Calu3 (cell line): Measurements from ENCODE around the gene GLS. TPM values are rescaled to one million over a fixed set of nuclear protein-coding genes. Genes with fewer than 3 reads are reported as not detected.
A peak's percentile ranks its signal among the peaks of the same experiment; 100 is the strongest.

Source experiments
- BruUV-seq: library from RNA; stranded (reverse); fragments of 400-500 nt; replicated peaks from 2 replicates; lab custom pipeline; 2021; lab: Mats Ljungman, UMichigan
- CTCF ChIA-PET: fragments of 300-600 bp; sonication (Branson Sonifier 250); formaldehyde crosslinking; loops from one replicate; lab custom pipeline; 2022; ENCODE audit warnings: antibody characterized with exemption; lab: Charles Lee
- DNase-seq: peaks from one replicate; pipeline ENCODE4 v3.0.0; 2022
- H3K27ac Mint-ChIP-seq: one replicate; pipeline ENCODE4 v1.8.0; 2022; ENCODE audit warnings: mixed read lengths; ENCODE audit not compliant: unreplicated experiment
- H3K27me3 Mint-ChIP-seq: one replicate; pipeline ENCODE4 v1.8.0; 2022; ENCODE audit warnings: mixed read lengths; ENCODE audit not compliant: unreplicated experiment
- H3K36me3 Mint-ChIP-seq: one replicate; pipeline ENCODE4 v1.8.0; 2022; ENCODE audit warnings: mild to moderate bottlenecking, moderate library complexity, mixed read lengths; ENCODE audit not compliant: insufficient read depth, unreplicated experiment
- H3K4me1 Mint-ChIP-seq: one replicate; pipeline ENCODE4 v1.8.0; 2022; ENCODE audit warnings: mild to moderate bottlenecking, low read depth, mixed read lengths; ENCODE audit not compliant: unreplicated experiment
- H3K4me3 Mint-ChIP-seq: one replicate; pipeline ENCODE4 v1.8.0; 2022; ENCODE audit warnings: mild to moderate bottlenecking, low read depth, moderate library complexity, mixed read lengths; ENCODE audit not compliant: unreplicated experiment
- H3K9me3 Mint-ChIP-seq: one replicate; pipeline ENCODE4 v1.8.0; 2022; ENCODE audit warnings: low read depth, mixed read lengths; ENCODE audit not compliant: unreplicated experiment
- CTCF ChIP-seq: fragments of 200-600 bp; IDR thresholded peaks from one replicate; pipeline ENCODE4 v1.8.0; 2022; ENCODE audit warnings: antibody characterized with exemption; ENCODE audit not compliant: unreplicated experiment
- intact Hi-C: fragments of 100-400 bp; cut with micrococcal nuclease; formaldehyde crosslinking; loops from one replicate; pipeline ENCODE4 v1.10.0; 2022; ENCODE audit not compliant: unreplicated experiment
- total RNA-seq: library from RNA; stranded (reverse); gene quantifications from 2 replicates; pipeline ENCODE4 v1.2.3, GENCODE V29; 2022

The GLS gene
- total RNA-seq, 1 experiment from 2014 or later: 115 TPM

- H3K4me3 Mint-ChIP-seq: no peak overlapping the region
These were observed 29.1 kb downstream of the GLS start for GRCh38 chr2:190909680-190910079.

GRCh38 chr2:190910341-190911136, 29.9 kb downstream of the GLS start:
- no TSS peak for BruUV-seq
- Mint-ChIP-seq H3K4me3 (no peak overlapping the region), H3K4me1 (peaks cover 25% of the 10 kb centered on the region), H3K9me3 (no peaks in the 10 kb centered on the region), H3K36me3 (peaks cover 29% of the 10 kb centered on the region), H3K27me3 (no peaks in the 10 kb centered on the region), H3K27ac (no peak overlapping the region)
- TF ChIP-seq CTCF: no peak
- intact Hi-C loops: no loop called here
- CTCF ChIA-PET: interaction anchor here (0.6 to 1.1 kb wide), 4 partner anchors 36 to 504 kb away, joined by 3 read pairs; no protein-coding TSS in a partner anchor
- no peak for DNase-seq

More at GRCh38 chr2:190909680-190910079, 29.1 kb downstream of the GLS start:
- Mint-ChIP-seq H3K4me1 (peaks cover 22% of the 10 kb centered on the region), H3K9me3 (no peaks in the 10 kb centered on the region), H3K27me3 (no peaks in the 10 kb centered on the region), H3K36me3 (peaks cover 28% of the 10 kb centered on the region), H3K27ac (no peak overlapping the region)
- TF ChIP-seq CTCF: no peak
- intact Hi-C loops: loop anchor here (1.0 kb wide), 1 partner anchor 9 kb away; no protein-coding TSS in a partner anchor
- no TSS peak for BruUV-seq
- DNase-seq: no peak
- CTCF ChIA-PET: interaction anchor here (0.7 kb wide), 1 partner anchor 333 kb away, joined by 3 read pairs; no protein-coding TSS in a partner anchor

GRCh38 chr2:190911813-190912212, 31.2 kb downstream of the GLS start:
- no peak for TF ChIP-seq CTCF
- Mint-ChIP-seq H3K9me3 (no peaks in the 10 kb centered on the region), H3K36me3 (peaks cover 28% of the 10 kb centered on the region), H3K27me3 (no peaks in the 10 kb centered on the region), H3K27ac (peak overlapping the region; percentile 82), H3K4me1 (peaks cover 32% of the 10 kb centered on the region), H3K4me3 (peak overlapping the region; percentile 44)
- CTCF ChIA-PET: interaction anchor here (0.5 to 1.1 kb wide), 2 partner anchors 35 to 786 kb away, joined by 3 to 4 read pairs; no protein-coding TSS in a partner anchor
- intact Hi-C loops: no loop called here
- no peak for DNase-seq
- no TSS peak for BruUV-seq

GRCh38 chr2:190912726-190913125, 32.1 kb downstream of the GLS start:
- no peak overlapping the region for H3K4me3 Mint-ChIP-seq
- peaks cover 23% of the 10 kb centered on the region for H3K36me3 Mint-ChIP-seq
- no peak overlapping the region for H3K27ac Mint-ChIP-seq
- H3K9me3 Mint-ChIP-seq: no peaks in the 10 kb centered on the region
- no peak for DNase-seq
- TF ChIP-seq CTCF: no peak
- BruUV-seq: no TSS peak
- CTCF ChIA-PET: interaction anchor here (0.6 kb wide), 1 partner anchor 642 kb away, joined by 4 read pairs; no protein-coding TSS in a partner anchor
- peaks cover 32% of the 10 kb centered on the region for H3K4me1 Mint-ChIP-seq
- H3K27me3 Mint-ChIP-seq: no peaks in the 10 kb centered on the region
- intact Hi-C loops: no loop called here
